ENCODE measurements around the gene FAM13A. TPM values are rescaled to one million over a fixed set of nuclear protein-coding genes. Genes with fewer than 3 reads are reported as not detected.

FAM13A gene
- total and polyA plus RNA-seq, 2 of the 8 experiments (the other 6 are each of a cell fraction or from before 2014, with no cell fraction given) = 7.1 to 16.5 TPM

GRCh38 chr4:88868510-88868909 lies 188.5 kb downstream of the FAM13A start (continued):
- TF ChIP-seq SIRT6 (IDR thresholded peaks at IDR 0.05; ENCODE audit: low read length) = no peak
- no peak for TF ChIP-seq TBP (IDR thresholded peaks at IDR 0.05; ENCODE audit: low read depth, low read length)

All from H1 (cell line).